Astrocyte of the hippocampus (primary cell): ENCODE results near the gene SAMD5.

ENCODE experiments used
- DNase-seq: peaks from one replicate; pipeline ENCODE4 v3.0.0; 2011; ENCODE audit warnings: low read depth, low spot score

SAMD5 gene

GRCh38 chr6:147618927-147619326, 110.4 kb downstream of the SAMD5 start:
- no peak for DNase-seq
